GM18498 (cell line): ENCODE results near the gene CD81.
"Not testable (repeated sequence)": the region's sequence is repeated elsewhere in the genome, so short reads cannot be mapped to it uniquely, and the experiment has no call there.

ENCODE experiments used
- ATAC-seq: cut with Tn5 transposase; IDR thresholded peaks from one replicate; pipeline ENCODE4 v1.9.1; 2021; ENCODE audit warnings: mild to moderate bottlenecking, moderate library complexity; ENCODE audit not compliant: unreplicated experiment

The CD81 gene

GRCh38 chr11:2376751-2377451 is at the start of gene CD81:
Gene CD81, plus strand, starts transcription at chr11:2377310. Its CDS starts 240 bp downstream, at chr11:2377550.
- peak; percentile 52 for ATAC-seq

GRCh38 chr11:2328021-2328420 is 49.1 kb upstream of the CD81 start:
- no peak for ATAC-seq

- ATAC-seq, result no peak
Observed at GRCh38 chr11:2328656-2329354, 48.3 kb upstream of the CD81 start.

GRCh38 chr11:2329551-2329950 is 47.6 kb upstream of the CD81 start:
- no peak for ATAC-seq

GRCh38 chr11:2330696-2331095 is 46.4 kb upstream of the CD81 start:
- ATAC-seq, result no peak

- ATAC-seq, result no peak
Observed at GRCh38 chr11:2331404-2331803, 45.7 kb upstream of the CD81 start.

- ATAC-seq, result not testable (repeated sequence)
Observed at GRCh38 chr11:2332569-2332968, 44.5 kb upstream of the CD81 start.

GRCh38 chr11:2333486-2334205 is 43.5 kb upstream of the CD81 start:
- not testable (repeated sequence) for ATAC-seq

- not testable (repeated sequence) for ATAC-seq
Observed at GRCh38 chr11:2335286-2335685, 41.8 kb upstream of the CD81 start.

- ATAC-seq, result not testable (repeated sequence)
Observed at GRCh38 chr11:2338760-2339159, 38.4 kb upstream of the CD81 start.

- no peak for ATAC-seq
Observed at GRCh38 chr11:2342557-2342956, 34.6 kb upstream of the CD81 start.

GRCh38 chr11:2342981-2343380 is 34.1 kb upstream of the CD81 start:
- ATAC-seq, result no peak

GRCh38 chr11:2343502-2343901 is 33.6 kb upstream of the CD81 start:
- no peak for ATAC-seq

GRCh38 chr11:2345050-2345449 is 32.1 kb upstream of the CD81 start:
- ATAC-seq, result no peak

- ATAC-seq, result no peak
Observed at GRCh38 chr11:2346014-2346413, 31.1 kb upstream of the CD81 start.

- no peak for ATAC-seq
Observed at GRCh38 chr11:2346586-2347307, 30.4 kb upstream of the CD81 start.

GRCh38 chr11:2347308-2347830 is 29.7 kb upstream of the CD81 start:
- no peak for ATAC-seq

GRCh38 chr11:2348986-2349385 is 28.1 kb upstream of the CD81 start:
- no peak for ATAC-seq

- no peak for ATAC-seq
Observed at GRCh38 chr11:2351701-2352100, 25.4 kb upstream of the CD81 start.

- ATAC-seq, result no peak
Observed at GRCh38 chr11:2352420-2352819, 24.7 kb upstream of the CD81 start.
